GM12878 (cell line): ENCODE results near the gene ADGB. TPM values are rescaled to one million over a fixed set of nuclear protein-coding genes. Genes with fewer than 3 reads are reported as not detected.

Experiments
- ATAC-seq: fragments of 200-7000 bp; cut with Tn5 transposase; 3 replicates; pipeline ENCODE4 v1.9.1; 2020; ENCODE audit warnings: mild to moderate bottlenecking, moderate library complexity
- BruUV-seq: library from RNA; stranded (reverse); fragments of 400-500 nt; replicated peaks from 2 replicates; lab custom pipeline; 2021; lab: Mats Ljungman, UMichigan
- CTCF ChIA-PET: fragments of 300-600 bp; sonication (Branson Sonifier 250); formaldehyde crosslinking; extraction: SDS; loops from one replicate; lab custom pipeline; 2021; ENCODE audit warnings: inconsistent platforms; lab: Yijun Ruan, JAX
- POLR2A ChIA-PET: fragments of 350-600 bp; formaldehyde crosslinking; extraction: SDS; loops from one replicate; lab custom pipeline; 2021; ENCODE audit warnings: inconsistent platforms; lab: Charles Lee
- RAD21 ChIA-PET: fragments of 300-600 bp; sonication (Branson Sonifier 250); formaldehyde crosslinking; loops from one replicate; lab custom pipeline; 2023; ENCODE audit warnings: antibody characterized with exemption; ENCODE audit not compliant: unreplicated experiment; lab: Charles Lee
- SMC1A ChIA-PET: fragments of 300-600 bp; sonication (Branson Sonifier 250); formaldehyde crosslinking; loops from one replicate; lab custom pipeline; 2023; ENCODE audit not compliant: unreplicated experiment, uncharacterized antibody; lab: Charles Lee
- DNase-seq: peaks from one replicate; pipeline ENCODE4 v3.0.0-alpha.2; 2011; ENCODE audit warnings: low read depth, low spot score
- FAIRE-seq: peaks from 3 replicates; lab custom pipeline; 2011; peaks lifted over from hg19 to GRCh38; lab: Jason Lieb, UNC
- H2AFZ ChIP-seq: 2 replicates; pipeline ENCODE4 v1.6.0; 2011; ENCODE audit warnings: low read depth, low read length, control low read depth; ENCODE audit not compliant: control insufficient read depth
- H3K27ac ChIP-seq: 2 replicates; pipeline ENCODE4 v1.5.1; 2011; ENCODE audit warnings: control low read depth; ENCODE audit not compliant: control insufficient read depth, insufficient read depth
- H3K27me3 ChIP-seq, 2 experiments: replicated peaks in 1 of 2; 2 replicates each; pipeline versions ENCODE4 v1.6.0 to v1.6.1; 2011; ENCODE audit warnings: low read length in 1 of 2; ENCODE audit not compliant: control insufficient read depth in 2 of 2, insufficient read depth in 2 of 2
- H3K36me3 ChIP-seq, 2 experiments: 2 replicates each; pipeline ENCODE4 v1.5.1; 2011; ENCODE audit warnings: low read length in 1 of 2; ENCODE audit not compliant: control insufficient read depth in 2 of 2, insufficient read depth in 2 of 2
- H3K4me1 ChIP-seq: 2 replicates; pipeline ENCODE4 v1.6.1; 2011; ENCODE audit warnings: mild to moderate bottlenecking, low read length, moderate library complexity, mixed read lengths; ENCODE audit not compliant: control insufficient read depth, insufficient read depth
- H3K4me2 ChIP-seq: 2 replicates; pipeline ENCODE4 v1.6.0; 2011; ENCODE audit warnings: control low read depth; ENCODE audit not compliant: control insufficient read depth, insufficient read depth
- H3K4me3 ChIP-seq: fragments of 200-600 bp; sonication (generic); 2 replicates; pipeline ENCODE4 v1.5.1; 2016
- H3K79me2 ChIP-seq: 2 replicates; pipeline ENCODE4 v1.6.0; 2011; ENCODE audit warnings: low read length; ENCODE audit not compliant: control insufficient read depth, insufficient read depth
- H3K9ac ChIP-seq: 2 replicates; pipeline ENCODE4 v1.8.0; 2011; ENCODE audit warnings: low read length, control low read depth, mixed read lengths; ENCODE audit not compliant: control insufficient read depth, insufficient read depth
- H3K9me3 ChIP-seq: replicated peaks from 3 replicates; pipeline ENCODE4 v1.5.1; 2011; ENCODE audit warnings: mild to moderate bottlenecking, low read length; ENCODE audit not compliant: control insufficient read depth, insufficient read depth
- H4K20me1 ChIP-seq: 2 replicates; pipeline ENCODE4 v1.6.0; 2011; ENCODE audit not compliant: control insufficient read depth, insufficient read depth
- CEBPB ChIP-seq, 2 experiments: fragments of 150-350 bp in 1 of 2; IDR thresholded peaks; 2 replicates each; pipeline ENCODE4 v1.6.1; 2012 to 2014; ENCODE audit warnings: low read depth in 2 of 2, low read length in 2 of 2, borderline replicate concordance in 1 of 2, inconsistent platforms in 1 of 2
- E2F4 ChIP-seq: IDR thresholded peaks from 2 replicates; pipeline ENCODE4 v1.6.1; 2012; ENCODE audit warnings: low read depth, low read length, improper control_type of control experiment
- E4F1 ChIP-seq: fragments of 450-650 bp; IDR thresholded peaks from 2 replicates; pipeline ENCODE4 v1.6.1; 2018; ENCODE audit warnings: borderline replicate concordance, mild to moderate bottlenecking; ENCODE audit not compliant: partially characterized antibody
- EGR1 ChIP-seq, 2 experiments: IDR thresholded peaks; 1 replicate in 1 of 2; 2 replicates in 1 of 2; pipeline ENCODE4 v1.6.1; 2011 to 2012; ENCODE audit warnings: low read depth in 2 of 2, low read length in 2 of 2, borderline replicate concordance in 1 of 2, mild to moderate bottlenecking in 1 of 2, moderate library complexity in 1 of 2
- ETV6 ChIP-seq, 2 experiments: fragments of 450-650 bp in 1 of 2; IDR thresholded peaks in 1 of 2; conservative IDR thresholded peaks in 1 of 2; 2 replicates each; pipeline ENCODE4 v1.6.1; 2014; ENCODE audit warnings: antibody characterized with exemption in 1 of 2, borderline replicate concordance in 1 of 2, low read depth in 1 of 2, mild to moderate bottlenecking in 1 of 2, moderate library complexity in 1 of 2
- IKZF1 ChIP-seq: fragments of 450-650 bp; conservative IDR thresholded peaks from 2 replicates; pipeline ENCODE4 v1.6.1; 2017; ENCODE audit warnings: antibody characterized with exemption, mild to moderate bottlenecking
- JUND ChIP-seq: IDR thresholded peaks from 2 replicates; pipeline ENCODE4 v1.6.1; 2012; ENCODE audit warnings: low read depth, mild to moderate bottlenecking, low read length, improper control_type of control experiment, moderate library complexity
- KLF5 ChIP-seq: fragments of 450-650 bp; IDR thresholded peaks from 2 replicates; pipeline ENCODE4 v1.6.1; 2014; ENCODE audit warnings: mild to moderate bottlenecking; ENCODE audit not compliant: partially characterized antibody
- MLLT1 ChIP-seq: fragments of 450-650 bp; IDR thresholded peaks from 2 replicates; pipeline ENCODE4 v1.6.1; 2016; ENCODE audit warnings: mild to moderate bottlenecking
- MYC ChIP-seq: IDR thresholded peaks from 2 replicates; pipeline ENCODE4 v1.6.1; 2011; ENCODE audit warnings: mild to moderate bottlenecking, low read length, moderate library complexity, inconsistent platforms; ENCODE audit not compliant: insufficient read depth, insufficient replicate concordance, insufficient read length, severe bottlenecking
- RELA ChIP-seq: fragments of 450-650 bp; IDR thresholded peaks from 2 replicates; pipeline ENCODE4 v1.8.0; 2014; ENCODE audit warnings: borderline replicate concordance; ENCODE audit not compliant: partially characterized antibody
- SPI1 ChIP-seq: IDR thresholded peaks from 2 replicates; pipeline ENCODE4 v1.6.1; 2011; ENCODE audit warnings: low read depth, mild to moderate bottlenecking, low read length, moderate library complexity, borderline replicate concordance; ENCODE audit not compliant: insufficient read depth
- WGBS: methylation state at CpG from one replicate; pipeline ENCODE4 v1.1.6; 2016; ENCODE audit warnings: low lambda C conversion rate; ENCODE audit not compliant: insufficient replicate concordance, insufficient coverage; ENCODE audit errors: missing lambda C conversion rate; 5-methylcytosine and 5-hydroxymethylcytosine counted together
- in situ Hi-C: fragments of 300-500 bp; cut with MboI; formaldehyde crosslinking; loops from 9 replicates; pipeline ENCODE4 v1.14.3; 2018; ENCODE audit warnings: mixed read lengths
- intact Hi-C: fragments of 100-400 bp; cut with micrococcal nuclease; formaldehyde crosslinking; loops from one replicate; pipeline ENCODE4 v1.14.2; 2022; ENCODE audit not compliant: unreplicated experiment
- polyA plus RNA-seq, 11 experiments: library from polyadenylated mRNA; depleted of rRNA in 4 of 11; unstranded in 6 of 11; stranded (reverse) in 5 of 11; fragments of >200 nt; fragmentation: Nextera tagmentation in 4 of 11; fragmentation: Illumina TruSeq in 1 of 11; extraction: Ambion mirVana in 4 of 11; extraction: Trizol in 1 of 11; gene quantifications; 1 replicate in 1 of 11; 2 replicates in 10 of 11; pipeline versions ENCODE4 v1.2.1 to v1.2.3, GENCODE V29; 2011 to 2016; ENCODE audit warnings: inconsistent platforms in 2 of 11, missing spikeins in 2 of 11, low read depth in 1 of 11
- total RNA-seq, 4 experiments: library from RNA; depleted of rRNA in 3 of 4; stranded (reverse); fragments of >200 nt in 3 of 4; fragmentation: Illumina TruSeq in 1 of 4; extraction: Trizol in 1 of 4; gene quantifications; 2 replicates each; pipeline versions ENCODE4 v1.2.1 to v1.2.3, GENCODE V29; 2013 to 2021

Gene ADGB
- total and polyA plus RNA-seq, 10 of the 15 experiments (the other 5 are each of a cell fraction or from before 2014, with no cell fraction given): not detected

- ChIA-PET RAD21 (no interaction called here), SMC1A (no interaction called here), CTCF (no interaction called here)
- Histone ChIP-seq H3K27me3 (no peaks in the 10 kb centered on the region), H3K79me2 (no peaks in the 10 kb centered on the region), H3K4me2 (no peak overlapping the region), H3K4me3 (no peak overlapping the region), H3K4me1 (no peaks in the 10 kb centered on the region), H3K36me3 (no peaks in the 10 kb centered on the region), H4K20me1 (no peaks in the 10 kb centered on the region), H2AFZ (no peak overlapping the region), H3K9me3 (no peaks in the 10 kb centered on the region)
- in situ Hi-C loops: no loop called here
- BruUV-seq: no TSS peak
- WGBS: 6% methylated on average over 3 of the region's 3 CpGs
- ATAC-seq (no peak), FAIRE-seq (no peak)
- intact Hi-C loops: no loop called here
- TF ChIP-seq MLLT1: no peak
- TF ChIP-seq, all 136 proteins: peak for 0
- POLR2A ChIA-PET: no interaction called here
- DNase-seq: no peak
- Histone ChIP-seq H3K27ac (no peak overlapping the region), H3K9ac (no peak overlapping the region)
Observed at GRCh38 chr6:146739696-146740095, 140.9 kb downstream of the ADGB start.

DNA sequence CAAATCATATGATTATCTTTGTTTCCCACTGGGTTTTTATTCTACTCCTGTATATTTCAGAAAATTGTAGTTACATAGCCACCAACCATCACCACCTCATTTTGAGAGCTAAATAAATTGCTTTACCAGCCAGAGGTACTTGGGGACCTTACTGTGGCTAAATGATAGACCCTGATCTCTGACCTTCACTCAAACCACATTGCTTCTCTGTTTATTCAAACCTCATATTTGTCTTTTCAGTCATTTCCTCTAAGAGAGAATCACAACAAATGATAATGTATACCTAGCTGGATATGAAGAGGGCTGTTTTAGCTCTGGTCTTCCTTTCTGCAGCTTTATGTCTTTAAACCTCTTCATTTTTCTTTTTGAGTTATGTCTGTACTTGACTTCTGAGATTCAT lies 142.8 kb downstream of the ADGB start:
- no peak for FAIRE-seq
- Histone ChIP-seq H3K4me1 (no peaks in the 10 kb centered on the region), H3K36me3 (no peaks in the 10 kb centered on the region), H3K9ac (no peak overlapping the region), H3K9me3 (no peaks in the 10 kb centered on the region), H3K4me3 (no peak overlapping the region), H3K27me3 (no peaks in the 10 kb centered on the region), H4K20me1 (no peaks in the 10 kb centered on the region), H3K4me2 (no peak overlapping the region), H2AFZ (no peak overlapping the region), H3K79me2 (no peaks in the 10 kb centered on the region), H3K27ac (no peak overlapping the region)
- no peak for ATAC-seq
- ChIA-PET RAD21 (no interaction called here), CTCF (interaction anchor here (1.3 kb wide), 2 partner anchors 9 kb away, joined by 3 read pairs; no protein-coding TSS in a partner anchor), SMC1A (no interaction called here), POLR2A (no interaction called here)
- in situ Hi-C loops (no loop called here), intact Hi-C loops (no loop called here)
- DNase-seq: no peak
- BruUV-seq: no TSS peak
- no peak for TF ChIP-seq EGR1 (IDR thresholded peaks at IDR 0.05; ENCODE audit: borderline replicate concordance in 1 of 2, low read depth in 2 of 2, low read length in 2 of 2)
- no peak for TF ChIP-seq RELA
- TF ChIP-seq ETV6 (conservative IDR thresholded peaks at IDR 0.05 in 1 of 2, IDR thresholded peaks at IDR 0.05 in 1 of 2; ENCODE audit: borderline replicate concordance in 1 of 2, low read depth in 1 of 2): no peak
- no peak for TF ChIP-seq KLF5
- no peak for TF ChIP-seq JUND
- no peak for TF ChIP-seq IKZF1
- no peak for TF ChIP-seq E4F1
- no peak for TF ChIP-seq MYC
- TF ChIP-seq SPI1: no peak
- no peak for TF ChIP-seq CEBPB (IDR thresholded peaks at IDR 0.05; ENCODE audit: borderline replicate concordance in 1 of 2, low read depth in 2 of 2, low read length in 2 of 2)
- no peak for TF ChIP-seq E2F4
